HG03025 (cell line): Measurements from ENCODE around the gene KRT24.

Experiments
- ATAC-seq: cut with Tn5 transposase; IDR thresholded peaks from one replicate; pipeline ENCODE4 v1.9.1; 2021; ENCODE audit warnings: mild to moderate bottlenecking, moderate library complexity; ENCODE audit not compliant: unreplicated experiment, low FRiP score

KRT24 gene

DNA sequence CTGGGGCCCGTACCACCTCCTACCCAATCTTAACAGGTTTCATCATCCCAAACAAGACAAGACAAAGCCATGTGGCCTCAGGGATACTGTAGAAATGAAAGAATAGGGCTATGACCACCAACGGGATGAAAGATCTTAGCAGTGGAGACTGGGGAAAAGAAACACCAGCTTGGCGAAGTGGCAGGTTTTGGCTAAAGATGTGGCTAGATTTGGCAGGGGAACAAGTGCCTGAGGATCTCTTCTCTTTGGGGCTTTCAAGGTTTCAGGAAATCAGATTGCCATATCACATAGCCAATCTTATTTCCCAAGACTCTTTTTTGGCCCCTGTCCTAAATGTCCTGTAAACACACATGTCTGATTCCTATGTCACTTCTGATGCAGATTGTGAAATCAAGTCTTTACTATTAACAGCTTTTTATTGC lies 6.9 kb downstream of the KRT24 start:
- ATAC-seq, result no peak

DNA sequence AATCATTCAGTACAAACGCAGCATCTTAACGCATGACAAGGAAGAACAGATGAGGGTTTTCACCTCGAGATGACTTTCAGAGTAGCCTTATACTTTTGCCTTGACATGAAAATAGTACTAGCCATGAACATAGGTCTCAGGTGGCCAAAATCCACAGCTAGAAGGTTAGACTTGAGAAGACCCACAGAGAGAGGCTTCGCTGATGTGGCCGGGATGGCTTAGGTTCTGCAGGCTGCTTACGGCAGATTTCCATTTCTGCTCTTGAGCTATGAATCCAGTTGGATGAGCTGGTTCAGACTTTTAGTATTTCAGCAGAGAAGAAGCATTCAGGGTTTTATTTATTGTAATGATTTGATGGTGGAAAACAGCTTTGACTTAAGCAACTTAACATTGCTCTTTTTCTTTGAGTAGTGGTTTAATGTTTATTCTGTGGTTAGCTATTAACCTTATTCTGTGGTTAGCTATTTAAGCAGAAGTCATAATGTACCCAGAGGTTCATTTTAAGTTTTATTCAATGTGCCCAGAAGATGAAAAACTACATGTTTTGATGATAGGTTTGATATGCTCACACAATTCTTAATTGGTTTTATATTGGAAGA lies 7.6 kb downstream of the KRT24 start:
- ATAC-seq, result no peak

DNA sequence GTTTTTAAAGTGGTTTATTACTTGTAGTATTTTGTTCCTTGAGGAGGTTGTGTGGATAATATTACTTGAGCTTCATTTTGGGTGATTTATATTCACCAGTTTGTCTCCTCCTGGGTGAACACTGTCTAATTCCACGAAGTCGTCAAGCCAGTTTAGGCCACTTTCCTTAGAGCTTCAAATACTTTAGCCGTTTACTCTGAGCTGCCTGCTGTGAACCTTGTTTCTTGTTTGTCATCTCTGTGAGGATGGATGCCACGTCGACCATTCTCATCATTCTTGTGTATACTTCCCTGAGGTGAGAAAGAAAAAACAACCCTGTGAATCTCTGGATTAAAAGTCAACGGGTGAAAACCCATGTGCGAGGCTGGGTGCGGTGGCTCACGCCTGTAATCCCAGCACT lies 9.0 kb downstream of the KRT24 start:
- no peak for ATAC-seq

DNA sequence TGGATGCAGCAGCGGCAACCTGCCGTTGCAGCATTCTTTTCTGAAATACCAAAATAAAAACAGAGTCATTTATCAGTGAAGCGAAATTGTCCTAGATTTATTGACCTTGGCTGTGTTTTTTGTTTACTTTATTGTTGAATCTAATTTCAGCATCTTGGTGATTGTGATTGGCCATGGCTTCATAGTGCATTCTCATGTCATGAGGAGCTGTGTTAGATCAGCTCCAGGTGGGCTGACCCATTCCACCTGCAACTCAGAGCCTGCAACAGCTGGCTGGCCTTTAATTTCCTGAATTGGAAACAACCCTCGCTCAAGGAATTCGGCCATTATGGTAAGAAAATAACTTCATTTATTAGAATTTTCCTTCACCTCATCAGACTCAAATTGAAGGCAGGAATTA lies 16.4 kb downstream of the KRT24 start:
- no peak for ATAC-seq

DNA sequence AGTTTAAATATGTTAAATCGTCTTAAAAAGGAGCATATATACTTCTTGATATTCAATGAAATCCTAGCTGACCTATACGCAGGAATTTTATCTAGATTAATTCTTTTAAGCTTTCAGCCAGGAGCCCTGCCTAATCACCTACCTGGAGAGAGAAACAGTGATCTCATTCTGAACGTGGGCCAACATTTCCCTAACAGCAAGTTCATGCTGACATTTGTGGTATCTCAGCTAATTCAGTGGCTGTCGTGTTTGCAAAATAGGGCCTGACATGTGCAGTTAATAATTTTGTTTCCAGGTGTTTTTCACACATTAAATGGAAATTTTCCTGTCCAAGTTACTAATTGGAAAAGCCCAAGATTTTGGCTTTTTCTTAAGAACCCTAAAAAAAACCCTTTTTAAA lies 17.4 kb downstream of the KRT24 start:
- no peak for ATAC-seq

DNA sequence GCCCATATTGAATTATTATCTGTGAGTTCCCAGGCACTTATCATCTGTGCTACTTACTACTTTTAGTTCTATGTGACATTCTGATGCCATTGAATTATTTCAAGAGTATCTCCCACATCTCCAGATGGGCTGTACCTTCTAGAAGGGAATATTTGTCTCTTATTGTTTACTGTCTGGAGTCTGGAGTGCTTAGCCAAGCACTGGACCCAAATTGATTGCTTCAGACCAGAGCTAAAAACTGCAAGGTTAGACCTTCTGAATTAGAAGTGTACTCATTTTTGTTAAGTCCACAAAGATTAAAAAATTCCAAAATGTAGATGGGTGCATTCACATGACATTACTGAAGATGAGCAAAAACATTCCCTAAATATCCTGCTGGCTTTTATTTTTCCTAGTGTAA lies 22.6 kb downstream of the KRT24 start:
- no peak for ATAC-seq

DNA sequence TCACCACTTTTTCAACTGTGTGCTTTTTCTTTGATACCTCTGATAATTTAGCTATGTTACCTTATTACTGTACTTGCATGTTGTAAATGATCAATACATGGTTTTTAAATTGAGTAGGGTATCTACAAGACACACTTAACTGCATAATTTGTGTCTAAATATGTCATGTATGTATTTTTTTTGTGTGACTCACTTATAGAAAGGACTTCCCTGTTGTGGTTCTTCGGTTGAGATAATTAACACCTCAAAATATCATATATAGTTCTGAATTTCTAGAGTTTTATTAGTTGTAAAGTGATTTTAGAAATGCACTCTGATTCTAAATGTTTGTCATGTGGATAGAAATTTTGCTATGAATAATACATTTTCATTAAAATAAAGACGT lies 24.0 kb downstream of the KRT24 start:
- ATAC-seq, result no peak

DNA sequence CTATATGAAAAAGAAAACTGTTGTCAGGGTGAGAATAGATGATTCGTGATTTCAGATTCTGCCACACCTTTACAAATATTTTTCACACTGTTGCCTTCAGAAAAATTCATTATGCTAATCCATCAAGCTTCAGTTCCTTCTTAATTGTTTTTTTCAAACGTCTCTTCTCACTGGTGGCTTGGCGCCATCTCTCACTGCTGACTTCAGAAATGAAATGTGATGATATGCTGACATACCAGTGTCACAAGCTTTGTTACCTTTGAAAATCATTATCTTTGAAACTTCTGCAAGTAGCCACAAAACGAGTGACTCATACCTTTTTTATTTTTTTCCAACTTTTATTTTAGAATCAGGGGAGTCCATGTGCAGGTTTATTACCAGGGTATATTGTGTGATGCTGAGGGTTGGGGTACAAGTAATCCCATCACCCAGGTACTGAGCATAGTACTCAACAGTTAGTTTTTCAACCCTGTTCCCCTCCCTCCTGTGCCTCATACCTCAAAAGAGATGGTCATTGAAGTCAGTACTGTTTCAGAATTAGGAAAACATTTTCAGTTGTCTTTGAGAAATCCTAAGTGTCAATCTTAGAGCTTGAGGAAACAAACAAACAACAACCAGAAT lies 24.5 kb downstream of the KRT24 start:
- ATAC-seq, result no peak

DNA sequence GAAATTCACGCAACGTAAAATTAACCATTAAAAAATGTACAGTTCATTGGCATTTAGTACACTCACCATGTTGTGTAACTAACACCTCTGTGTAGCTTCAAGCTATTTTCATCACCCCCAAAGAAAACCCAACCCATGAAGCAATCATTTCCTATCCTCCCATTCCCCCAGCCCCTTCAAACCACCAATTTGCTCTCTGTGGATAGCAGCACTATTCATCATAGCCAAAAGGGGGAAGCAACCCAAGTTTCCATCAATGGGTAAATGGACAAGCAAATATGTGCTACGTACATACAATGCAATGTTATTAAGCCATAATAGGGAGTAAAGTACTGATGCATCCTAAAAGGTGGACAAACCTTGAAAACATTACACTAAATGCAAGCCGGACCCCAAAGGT lies 27.6 kb downstream of the KRT24 start:
- no peak for ATAC-seq

DNA sequence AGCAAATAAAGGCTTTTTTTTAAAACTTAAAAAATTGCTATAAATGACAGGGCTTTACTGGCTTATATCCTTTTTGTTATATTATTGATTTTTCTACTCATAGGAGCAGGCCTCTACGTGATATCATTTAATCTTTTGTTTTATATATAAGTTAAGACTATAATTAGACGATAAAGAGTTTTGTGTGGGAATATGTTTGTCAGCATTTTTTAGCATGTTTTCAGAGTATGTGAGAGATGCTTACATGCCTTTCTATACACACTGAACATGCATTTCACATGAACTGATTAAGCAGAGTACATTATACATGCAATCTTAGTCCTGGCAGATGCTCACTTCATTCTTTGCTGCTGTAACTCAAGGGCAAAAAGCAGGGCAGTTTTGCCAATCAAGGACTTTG lies 30.9 kb downstream of the KRT24 start:
- ATAC-seq, result no peak

DNA sequence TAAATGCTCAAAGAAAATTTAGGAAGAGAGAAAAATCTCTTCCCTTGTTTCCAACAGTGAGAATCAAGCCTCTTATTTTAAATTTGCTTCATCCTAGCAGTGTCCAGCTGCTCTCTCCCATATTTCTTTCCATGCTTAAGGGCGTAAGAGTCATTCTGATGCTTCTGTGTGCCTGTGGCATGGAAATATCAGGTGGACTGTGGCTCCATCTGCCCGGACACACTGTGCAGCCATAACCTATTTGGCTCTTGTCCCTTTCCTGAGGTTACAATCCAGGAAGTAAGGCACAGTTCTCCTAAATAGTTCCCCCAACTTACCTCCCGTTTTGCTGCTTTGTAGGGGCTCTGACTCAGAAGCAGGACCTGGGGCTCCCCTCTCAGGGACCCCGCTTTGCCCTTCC lies 32.3 kb downstream of the KRT24 start:
- ATAC-seq, result no peak

DNA sequence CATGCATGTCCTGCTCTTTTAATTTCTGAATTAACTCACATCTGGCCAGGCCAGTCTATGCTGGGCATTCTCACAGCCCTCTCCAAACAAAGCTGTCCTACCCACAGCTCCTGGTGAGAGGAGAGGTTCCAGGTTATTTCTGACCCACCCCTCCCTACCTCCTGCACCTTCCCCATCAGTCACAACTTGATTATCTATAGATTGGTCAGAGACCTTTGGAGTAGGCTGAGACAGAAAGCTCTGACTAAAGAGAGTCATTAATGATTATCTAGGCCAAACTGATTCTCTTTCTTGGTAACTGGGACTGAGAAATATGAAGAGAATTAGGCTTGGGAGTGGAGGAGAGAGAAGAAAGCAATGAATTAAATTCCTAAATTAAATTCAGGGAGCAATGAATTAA lies 37.2 kb downstream of the KRT24 start:
- no peak for ATAC-seq

DNA sequence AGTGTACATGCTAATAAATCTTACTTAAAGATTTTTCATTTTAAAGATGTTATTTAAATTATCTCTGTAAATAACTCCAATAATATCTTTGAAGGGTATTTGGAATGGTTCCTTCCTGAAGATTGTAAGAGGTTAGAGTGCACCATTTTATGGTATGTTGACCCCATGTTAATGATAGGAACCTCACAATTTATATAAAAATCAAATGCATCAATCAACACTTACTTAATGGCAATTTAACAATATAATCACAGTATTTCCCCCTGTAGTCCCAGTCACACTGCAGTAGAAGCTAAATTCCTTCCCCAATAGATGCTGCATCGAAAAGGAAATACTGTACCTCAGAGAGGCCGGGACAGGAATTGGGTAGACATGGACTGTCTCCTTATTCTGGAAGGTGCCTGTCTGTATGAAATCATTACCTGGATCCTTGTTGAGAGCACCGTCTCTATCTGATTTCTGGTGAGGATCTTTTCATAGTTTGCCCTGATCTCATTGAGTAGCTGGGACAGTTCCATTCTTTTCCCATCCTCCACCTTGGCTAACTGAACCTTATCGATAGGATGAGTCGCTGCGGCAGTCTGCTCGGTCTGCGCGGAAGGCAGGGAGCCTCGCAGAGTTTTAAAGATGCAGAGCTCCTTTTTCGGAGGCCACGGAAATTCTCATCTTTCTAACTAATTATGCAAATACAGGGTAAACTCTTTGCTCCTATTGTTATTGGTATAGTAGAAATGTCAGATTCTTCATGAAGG lies 38.8 kb downstream of the KRT24 start, which contains the start of gene KRT222:
KRT222 (minus strand) TSS at position 596 of the 752 bp plus-strand sequence; CDS start at position 518, 78 bp downstream.
- no peak for ATAC-seq

DNA sequence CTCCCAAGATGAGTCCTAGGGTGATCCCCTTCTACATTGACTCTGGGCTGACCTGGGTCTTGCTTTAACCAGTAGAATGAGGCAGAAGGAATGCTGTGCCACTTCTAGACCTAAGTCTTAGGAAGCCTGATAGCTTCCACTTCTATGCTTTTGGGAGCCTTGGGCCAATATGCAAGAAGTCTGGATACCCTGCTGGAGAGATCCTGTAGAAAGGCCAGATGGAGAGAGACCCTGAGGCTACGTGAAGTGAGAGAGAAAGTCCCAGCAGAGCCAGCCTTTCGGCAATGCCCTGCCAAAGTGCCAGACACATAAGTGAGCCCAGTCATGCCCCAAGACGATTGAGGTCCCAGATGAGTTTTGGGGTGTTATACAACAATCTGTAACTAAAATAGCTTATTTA lies 40.3 kb downstream of the KRT24 start:
- ATAC-seq, result no peak

DNA sequence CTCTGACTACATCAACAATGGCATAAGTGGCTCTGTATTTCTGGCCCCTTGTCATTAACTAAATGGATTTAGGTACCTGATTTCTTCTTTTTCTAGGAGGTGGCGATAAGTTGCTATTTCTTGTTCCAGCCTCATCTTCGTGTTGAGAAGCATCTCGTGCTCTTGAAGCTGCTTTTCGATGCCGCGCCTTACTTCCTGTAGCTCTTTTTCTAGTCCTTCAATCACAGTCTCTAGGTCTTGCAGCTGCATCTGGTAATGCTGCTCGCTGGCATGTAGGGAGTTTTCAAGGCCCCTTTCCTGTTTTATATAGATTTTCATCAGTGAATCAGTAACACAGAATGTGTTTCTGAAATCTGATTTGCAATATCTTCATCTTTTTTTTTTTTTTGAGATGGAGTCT lies 43.6 kb downstream of the KRT24 start:
- no peak for ATAC-seq

DNA sequence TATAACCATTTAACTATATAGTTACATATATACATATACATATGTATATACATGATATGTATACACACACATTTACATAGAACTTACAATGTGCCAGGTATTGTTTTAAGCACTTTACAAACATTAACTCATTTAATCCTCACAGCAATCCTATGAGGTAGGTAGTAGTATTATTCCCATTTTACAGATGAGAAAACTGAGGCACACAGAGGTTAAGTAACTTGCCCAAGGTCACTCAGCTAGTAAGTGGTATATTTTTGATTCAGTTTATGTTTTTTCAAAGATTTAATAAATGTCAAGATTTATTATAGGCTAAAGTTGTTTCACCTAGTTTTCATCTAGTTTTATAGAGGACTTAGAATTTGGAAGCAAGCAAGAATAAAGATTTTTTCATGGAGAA lies 45.2 kb downstream of the KRT24 start:
- no peak for ATAC-seq

DNA sequence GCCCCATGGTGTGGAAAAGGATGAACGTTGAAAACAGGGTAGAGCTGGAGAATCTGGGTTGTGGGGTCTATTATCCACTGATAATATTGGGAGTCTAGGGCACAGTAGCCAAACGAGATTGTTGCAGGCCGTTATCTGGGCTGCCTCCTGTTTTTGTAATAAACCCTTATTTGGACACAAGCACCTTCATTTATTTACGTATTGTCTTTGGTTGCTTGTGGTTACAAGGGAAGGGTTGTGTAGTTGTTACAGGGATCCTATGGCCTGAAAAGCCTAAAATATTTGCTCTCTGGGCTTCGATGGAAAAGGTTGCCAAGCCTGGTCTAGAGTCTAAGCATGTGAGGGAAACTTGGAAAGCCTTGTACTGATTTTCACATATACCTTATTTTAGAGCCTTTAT lies 51.6 kb downstream of the KRT24 start:
- no peak for ATAC-seq

DNA sequence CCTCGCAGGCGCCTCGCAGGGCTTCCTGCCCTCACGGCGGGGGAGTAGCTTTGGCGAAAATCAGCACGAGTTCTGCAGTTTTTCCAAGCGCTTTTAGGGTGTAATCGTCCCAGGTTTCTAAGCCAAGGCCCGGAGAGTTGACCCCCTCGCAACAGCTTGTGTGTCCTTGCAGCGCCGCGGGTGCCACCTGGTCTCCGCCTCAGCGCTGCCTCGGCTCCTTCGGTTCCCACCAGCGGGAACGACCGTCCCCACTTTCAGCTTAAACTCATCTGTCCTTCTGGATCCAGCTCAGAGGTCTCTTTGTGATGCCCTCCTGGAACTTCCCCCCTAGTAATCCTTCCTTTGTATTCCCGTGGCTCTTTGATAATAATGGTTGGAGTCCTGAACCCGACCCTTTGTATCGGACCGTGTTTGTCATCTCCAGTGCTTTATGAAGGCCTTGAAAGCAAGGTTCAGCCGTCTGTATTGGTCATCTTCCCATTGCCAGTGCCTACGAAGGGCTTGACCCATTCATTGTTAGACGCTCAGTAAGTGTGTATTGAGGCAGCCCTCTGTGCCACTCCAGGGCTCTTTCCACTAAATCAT lies 55.1 kb downstream of the KRT24 start:
- ATAC-seq, result no peak
